GM12872 (cell line): Measurements from ENCODE around the gene GREM1.

Experiments used
- TF ChIP-seq, protein P1 (sequence below): IDR thresholded peaks from 3 replicates; pipeline ENCODE4 v1.5.1; 2011; ENCODE audit warnings: low read depth, mild to moderate bottlenecking, low read length, moderate library complexity; ENCODE audit not compliant: insufficient read depth

Gene GREM1

GRCh38 chr15:32750979-32751378 lies 33.2 kb downstream of the GREM1 start:
- TF ChIP-seq, protein P1, sequence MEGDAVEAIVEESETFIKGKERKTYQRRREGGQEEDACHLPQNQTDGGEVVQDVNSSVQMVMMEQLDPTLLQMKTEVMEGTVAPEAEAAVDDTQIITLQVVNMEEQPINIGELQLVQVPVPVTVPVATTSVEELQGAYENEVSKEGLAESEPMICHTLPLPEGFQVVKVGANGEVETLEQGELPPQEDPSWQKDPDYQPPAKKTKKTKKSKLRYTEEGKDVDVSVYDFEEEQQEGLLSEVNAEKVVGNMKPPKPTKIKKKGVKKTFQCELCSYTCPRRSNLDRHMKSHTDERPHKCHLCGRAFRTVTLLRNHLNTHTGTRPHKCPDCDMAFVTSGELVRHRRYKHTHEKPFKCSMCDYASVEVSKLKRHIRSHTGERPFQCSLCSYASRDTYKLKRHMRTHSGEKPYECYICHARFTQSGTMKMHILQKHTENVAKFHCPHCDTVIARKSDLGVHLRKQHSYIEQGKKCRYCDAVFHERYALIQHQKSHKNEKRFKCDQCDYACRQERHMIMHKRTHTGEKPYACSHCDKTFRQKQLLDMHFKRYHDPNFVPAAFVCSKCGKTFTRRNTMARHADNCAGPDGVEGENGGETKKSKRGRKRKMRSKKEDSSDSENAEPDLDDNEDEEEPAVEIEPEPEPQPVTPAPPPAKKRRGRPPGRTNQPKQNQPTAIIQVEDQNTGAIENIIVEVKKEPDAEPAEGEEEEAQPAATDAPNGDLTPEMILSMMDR, result no peak

GRCh38 chr15:32757426-32757825 lies 39.6 kb downstream of the GREM1 start:
- TF ChIP-seq, protein P1, result no peak

DNA sequence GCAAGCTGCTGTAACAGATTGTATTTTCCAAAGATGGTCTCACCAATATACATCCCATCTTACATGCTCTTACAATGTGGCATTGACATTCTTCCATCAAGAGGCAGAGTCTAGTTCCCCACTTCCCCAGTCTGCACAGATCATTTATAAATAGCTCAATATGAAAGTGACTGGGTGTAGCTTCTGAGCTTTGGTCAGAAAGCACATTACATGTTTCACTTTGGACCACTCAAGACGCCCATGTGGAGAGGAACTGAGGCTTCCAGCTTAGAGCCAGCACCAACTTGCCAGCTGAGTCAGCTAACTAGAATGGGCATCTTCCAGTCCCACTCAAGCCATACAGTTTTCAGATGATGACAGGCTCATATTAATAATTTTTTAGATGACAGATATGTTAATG lies 45.5 kb downstream of the GREM1 start:
- TF ChIP-seq, protein P1, result no peak

DNA sequence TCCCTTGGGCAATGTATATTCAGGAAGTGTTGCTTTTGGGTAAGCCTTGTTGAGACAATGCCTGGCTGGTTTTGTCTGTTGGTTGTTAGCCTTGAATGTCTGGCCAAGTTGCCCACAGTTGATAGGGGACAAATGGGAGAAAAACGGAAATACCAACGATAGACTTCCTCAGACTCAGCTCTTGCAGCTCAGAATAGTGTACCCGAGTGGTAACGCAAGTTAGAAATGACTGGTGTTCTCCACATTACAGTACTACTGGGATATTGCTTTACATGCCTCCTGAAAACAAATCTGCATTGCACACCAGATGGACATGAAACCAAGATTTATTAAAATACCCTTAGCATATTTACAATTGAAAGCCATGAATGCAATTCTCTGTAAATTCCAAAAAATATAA lies 47.4 kb downstream of the GREM1 start:
- TF ChIP-seq, protein P1, result no peak

DNA sequence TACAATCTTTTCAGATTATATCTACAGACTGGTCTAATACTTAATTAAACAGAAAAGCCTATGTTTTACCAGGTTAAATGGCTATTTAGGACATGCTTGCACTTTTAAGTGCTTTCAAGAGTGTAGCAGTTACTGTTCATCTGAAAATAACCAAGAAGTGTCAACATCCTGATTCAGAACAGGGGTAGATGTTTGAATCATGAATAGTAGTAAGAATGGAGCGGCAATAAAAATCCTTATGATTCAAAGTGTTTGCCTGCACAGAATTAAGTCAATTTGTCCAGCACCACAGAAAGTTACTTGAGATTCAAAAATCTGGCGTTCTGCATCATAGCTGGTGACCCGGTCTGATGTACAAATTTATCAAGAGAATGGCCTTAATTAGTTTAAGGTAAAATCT lies 48.3 kb downstream of the GREM1 start:
- TF ChIP-seq, protein P1, result no peak

DNA sequence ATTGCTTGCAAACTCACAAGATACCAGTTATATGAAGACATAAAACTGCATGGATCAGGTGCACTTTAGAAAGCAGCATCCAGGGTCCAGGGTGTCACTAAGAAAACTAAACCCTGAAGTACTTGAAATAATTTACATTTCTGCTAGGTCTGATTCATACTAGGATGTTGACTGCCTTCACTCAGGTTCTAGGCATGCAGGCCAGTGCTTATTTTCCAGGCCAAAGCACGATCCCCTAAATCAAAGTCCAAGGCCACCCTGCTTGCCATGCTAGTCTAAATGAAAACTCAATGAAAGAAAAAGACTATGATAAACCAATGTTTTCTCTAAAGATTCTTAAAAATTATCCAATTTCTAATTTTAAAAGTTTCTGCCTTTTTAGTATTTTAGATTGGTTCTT lies 49.4 kb downstream of the GREM1 start:
- TF ChIP-seq, protein P1, result no peak

GRCh38 chr15:32774022-32774421 lies 56.2 kb downstream of the GREM1 start:
- TF ChIP-seq, protein P1, result no peak

- TF ChIP-seq, protein P1, result no peak
Measured at GRCh38 chr15:32775103-32775502, 57.3 kb downstream of the GREM1 start.
